HEK293T (cell line): ENCODE results near the gene MTHFD2.

Source experiments
- ARNT ChIP-seq: fragments of 450-650 bp; IDR thresholded peaks from 2 replicates; pipeline ENCODE4 v1.6.1; 2017; ENCODE audit warnings: mild to moderate bottlenecking
- FOXA1 ChIP-seq: fragments of 450-650 bp; IDR thresholded peaks from 2 replicates; pipeline ENCODE4 v1.6.1; 2016; ENCODE audit warnings: mild to moderate bottlenecking
- FOXK2 ChIP-seq: fragments of 450-650 bp; IDR thresholded peaks from 2 replicates; pipeline ENCODE4 v1.6.1; 2016; ENCODE audit warnings: mild to moderate bottlenecking
- L3MBTL2 ChIP-seq: fragments of 450-650 bp; conservative IDR thresholded peaks from 2 replicates; pipeline ENCODE4 v1.6.1; 2016; ENCODE audit warnings: mild to moderate bottlenecking
- LEF1 ChIP-seq: fragments of 450-650 bp; IDR thresholded peaks from 2 replicates; pipeline ENCODE4 v1.6.1; 2017; ENCODE audit warnings: mild to moderate bottlenecking, borderline replicate concordance
- SP1 ChIP-seq: fragments of 450-650 bp; IDR thresholded peaks from 2 replicates; pipeline ENCODE4 v1.6.1; 2017

GRCh38 chr2:74228772-74229171 lies 30.4 kb downstream of the MTHFD2 start:
- TF ChIP-seq SP1 (no peak), L3MBTL2 (no peak), ARNT (no peak), LEF1 (no peak), FOXA1 (no peak), FOXK2 (no peak)
